Lower leg skin (tissue), 3 donors: ENCODE measurements around the gene LTBP3.

Experiments
- POLR2A ChIP-seq, 2 donors: fragments of 450-650 bp; IDR thresholded peaks; one replicate each; pipeline ENCODE4 v1.6.1; 2016 to 2017; ENCODE audit warnings: antibody characterized with exemption in 2 of 2, mild to moderate bottlenecking in 1 of 2, moderate library complexity in 1 of 2
- TF ChIP-seq, protein P1 (sequence below), 3 donors: fragments of 450-650 bp; IDR thresholded peaks; one replicate each; pipeline ENCODE4 v1.5.1; 2016; ENCODE audit warnings: antibody characterized with exemption in 3 of 3, mild to moderate bottlenecking in 3 of 3, moderate library complexity in 2 of 3

DNA sequence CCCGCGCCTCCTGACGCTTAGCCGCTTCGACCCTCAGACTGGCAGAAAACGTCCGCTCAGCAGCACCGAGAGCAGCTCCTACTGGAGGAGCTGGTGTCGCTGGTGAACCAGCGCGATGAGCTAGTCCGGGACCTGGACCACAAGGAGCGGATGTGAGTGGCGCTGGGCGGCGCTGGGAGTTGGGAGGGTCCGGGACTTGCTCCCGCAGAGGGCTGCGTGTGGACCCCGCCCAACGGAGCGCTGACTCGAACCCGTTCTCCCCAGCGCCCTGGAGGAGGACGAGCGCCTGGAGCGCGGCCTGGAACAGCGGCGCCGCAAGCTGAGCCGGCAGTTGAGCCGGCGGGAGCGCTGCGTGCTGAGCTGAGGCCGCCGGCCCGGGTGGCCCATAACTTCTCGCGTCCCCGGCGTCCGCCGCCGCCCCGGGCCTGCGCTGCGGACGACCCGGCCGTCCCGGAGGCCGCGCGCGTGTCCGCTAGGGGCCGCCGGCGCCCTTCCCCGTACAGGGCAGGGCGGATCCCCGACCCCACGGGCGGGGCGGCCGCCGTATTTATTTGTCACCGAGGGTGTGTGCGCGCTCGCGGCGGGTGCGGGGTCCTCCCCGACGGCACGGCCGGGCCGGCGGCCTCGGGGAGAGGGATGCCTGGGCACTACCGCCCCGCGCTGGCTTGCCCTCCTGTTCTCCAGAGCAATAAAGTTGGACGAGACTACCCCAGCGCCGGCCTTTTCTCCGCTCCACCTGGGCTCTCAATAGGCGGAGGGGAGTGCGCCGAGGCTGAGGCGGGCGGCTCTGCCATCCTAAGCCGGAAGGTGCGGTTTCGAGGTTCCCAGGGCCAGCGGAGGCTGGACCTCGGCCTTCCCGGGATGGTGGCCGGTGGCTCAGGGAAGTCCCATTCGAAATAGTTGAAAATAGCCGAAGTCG is 34.0 kb upstream of the LTBP3 start:
- TF ChIP-seq, protein P1, sequence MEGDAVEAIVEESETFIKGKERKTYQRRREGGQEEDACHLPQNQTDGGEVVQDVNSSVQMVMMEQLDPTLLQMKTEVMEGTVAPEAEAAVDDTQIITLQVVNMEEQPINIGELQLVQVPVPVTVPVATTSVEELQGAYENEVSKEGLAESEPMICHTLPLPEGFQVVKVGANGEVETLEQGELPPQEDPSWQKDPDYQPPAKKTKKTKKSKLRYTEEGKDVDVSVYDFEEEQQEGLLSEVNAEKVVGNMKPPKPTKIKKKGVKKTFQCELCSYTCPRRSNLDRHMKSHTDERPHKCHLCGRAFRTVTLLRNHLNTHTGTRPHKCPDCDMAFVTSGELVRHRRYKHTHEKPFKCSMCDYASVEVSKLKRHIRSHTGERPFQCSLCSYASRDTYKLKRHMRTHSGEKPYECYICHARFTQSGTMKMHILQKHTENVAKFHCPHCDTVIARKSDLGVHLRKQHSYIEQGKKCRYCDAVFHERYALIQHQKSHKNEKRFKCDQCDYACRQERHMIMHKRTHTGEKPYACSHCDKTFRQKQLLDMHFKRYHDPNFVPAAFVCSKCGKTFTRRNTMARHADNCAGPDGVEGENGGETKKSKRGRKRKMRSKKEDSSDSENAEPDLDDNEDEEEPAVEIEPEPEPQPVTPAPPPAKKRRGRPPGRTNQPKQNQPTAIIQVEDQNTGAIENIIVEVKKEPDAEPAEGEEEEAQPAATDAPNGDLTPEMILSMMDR (IDR thresholded peaks at IDR 0.05) = no peak
- TF ChIP-seq POLR2A (IDR thresholded peaks at IDR 0.05) = no peak
